Pancreas (tissue), 10 donors: ENCODE data around the gene KRABD2.

ENCODE experiments used
- ATAC-seq, 4 donors: fragments of 200-7000 bp; cut with Tn5 transposase; one replicate each; pipeline versions ENCODE4 v1.8.0 to v1.9.1; 2020; ENCODE audit warnings: mild to moderate bottlenecking in 4 of 4, moderate library complexity in 4 of 4
- DNase-seq, 6 donors: peaks; one replicate each; pipeline ENCODE4 v3.0.0-alpha.2; 2020
- FAIRE-seq: peaks from 2 replicates; lab custom pipeline; 2012; peaks lifted over from hg19 to GRCh38; lab: Jason Lieb, UNC
- H3K27ac ChIP-seq, 4 donors: fragments of 200-600 bp; sonication (generic); 1 replicate in 3 of 4; 2 replicates in 1 of 4; pipeline versions ENCODE4 v1.5.0 to v1.8.0; 2020
- H3K27me3 ChIP-seq, 4 donors: fragments of 200-600 bp; one replicate each; pipeline ENCODE4 v1.8.0; 2021
- H3K36me3 ChIP-seq, 3 donors: fragments of 200-600 bp; sonication (generic) in 1 of 3; one replicate each; pipeline versions ENCODE4 v1.5.0 to v1.8.0; 2020 to 2021
- H3K4me1 ChIP-seq, 3 donors: fragments of 200-600 bp; one replicate each; pipeline ENCODE4 v1.8.0; 2021
- H3K4me3 ChIP-seq, 4 donors: fragments of 200-600 bp; sonication (generic) in 2 of 4; one replicate each; pipeline versions ENCODE4 v1.5.0 to v1.8.0; 2020 to 2021
- H3K9me3 ChIP-seq, 4 donors: fragments of 200-600 bp; one replicate each; pipeline ENCODE4 v1.8.0; 2021
- CTCF ChIP-seq, 4 donors: fragments of 200-600 bp; sonication (generic) in 3 of 4; IDR thresholded peaks; one replicate each; pipeline versions ENCODE4 v1.5.0 to v1.8.0; 2021; ENCODE audit warnings: antibody characterized with exemption in 4 of 4
- WGBS, 2 donors: extraction: QIAGEN DNeasy Blood & Tissue Kit; methylation state at CpG; one replicate each; pipeline ENCODE4 v1.1.7; 2013; 5-methylcytosine and 5-hydroxymethylcytosine counted together
- intact Hi-C, 3 donors: fragments of 100-400 bp; cut with DNase I; formaldehyde crosslinking; loops; one replicate each; pipeline versions ENCODE4 v1.11.1 to v1.14.2; 2022
- donor health status: healthy with polysubstance abuse.
- donor health status: DM: no; HTN: no; CAD: no; lungs with moderate emphysema.
- donor health status: DM: no; HTN: no; CAD: no.
- donor health status: control.
- donor health status: control.
- donor health status: Bipolar disorder and iron deficiency.
- donor health status: DM: yes; HTN: yes; CAD: no.
- donor health status: DM: no; HTN: no; CAD: no.
- donor health status: DM: no; HTN: no; CAD: no.
- donor health status: DM: yes; HTN: yes; CAD: no.

Gene KRABD2

DNA sequence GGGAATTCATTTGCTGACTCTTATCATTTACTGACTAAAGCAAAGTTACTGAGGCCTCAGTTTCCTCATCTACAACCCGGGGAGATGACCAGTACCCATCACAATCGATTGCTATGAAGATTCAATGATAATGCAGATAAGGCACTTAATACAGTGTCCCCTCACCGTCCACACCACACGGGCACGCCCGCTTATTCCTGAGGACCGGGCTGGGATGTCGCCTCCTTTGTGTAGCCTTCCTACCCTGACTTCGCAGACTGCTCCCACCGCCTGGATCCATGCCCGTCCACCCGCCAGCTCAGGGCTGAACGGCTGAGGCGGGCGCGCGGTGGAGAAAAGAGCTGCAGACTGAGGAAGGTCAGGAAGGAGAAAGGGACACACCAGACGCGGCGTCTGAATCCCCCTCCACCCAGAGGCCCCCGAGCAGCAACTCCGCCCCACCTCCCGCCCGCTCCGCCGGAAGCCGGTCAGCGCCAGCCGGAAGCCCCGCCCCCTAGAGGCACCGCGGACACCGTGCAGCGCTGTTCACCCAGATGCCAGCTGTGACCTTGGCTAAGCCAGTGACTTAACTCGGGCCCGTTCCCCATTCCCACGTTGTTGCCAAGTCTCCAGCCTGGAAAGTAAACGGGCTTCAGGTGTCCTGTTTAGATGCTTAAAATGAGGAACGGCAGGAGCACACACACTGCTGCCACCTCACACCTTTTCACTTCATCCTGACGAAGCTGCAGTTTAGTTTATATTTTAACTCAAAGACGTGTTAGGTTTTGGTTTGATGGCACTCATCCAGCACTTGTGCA lies at the start of gene KRABD2:
TSS of gene KRABD2 (minus strand) at position 434 of the 797 bp plus-strand sequence.
- Histone ChIP-seq H3K4me1 (peaks cover 22 to 35% (median 26%) of the 10 kb centered on the region in 3 donors), H3K36me3 (peaks cover 2 to 42% (median 19%) of the 10 kb centered on the region in 3 donors), H3K27ac (peak within 1 kb of the TSS; percentile 60 to 83 (median 80)), H3K9me3 (no peaks in the 10 kb centered on the region), H3K4me3 (peak within 1 kb of the TSS; percentile 34 to 70 (median 54)), H3K27me3 (no peaks in the 10 kb centered on the region)
- FAIRE-seq (no peak), ATAC-seq (peak; percentile 97 to 99 (median 98)), DNase-seq (peak; percentile 96 to 98 (median 96))
- TF ChIP-seq CTCF (IDR thresholded peaks at IDR 0.05): peak in 3 of 4 donors; percentile 18 to 53 (median 31)
- intact Hi-C loops: no loop called here
- WGBS, 2 donors: 0% methylated on average over 41 of the region's 41 CpGs

DNA sequence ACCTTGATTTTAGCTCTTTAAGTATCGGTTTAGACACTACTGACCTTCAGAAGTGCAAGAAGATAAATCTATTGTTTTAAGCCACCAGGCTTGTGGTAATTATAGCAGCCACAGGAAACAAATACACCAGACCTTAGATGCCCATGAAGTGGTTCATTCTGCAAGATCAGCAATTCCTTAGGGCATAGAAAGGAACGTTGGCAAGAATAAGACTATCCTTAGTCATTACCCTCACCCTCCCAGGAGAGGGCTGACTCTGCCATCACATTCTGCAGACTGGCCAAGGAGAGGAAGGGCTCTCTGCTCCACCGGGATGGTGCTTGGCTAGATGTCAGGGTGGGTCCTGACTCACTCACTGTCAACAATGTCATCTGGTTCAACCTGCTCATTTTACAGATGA lies 45.1 kb upstream of the KRABD2 start:
- no peak for DNase-seq
- H3K4me3 ChIP-seq: no peak overlapping the region
- ATAC-seq: peak in 1 of 4 donors; percentile 13
- no peaks in the 10 kb centered on the region for H3K27me3 ChIP-seq
- 67 to 79% methylated on average over 3 of the region's 3 CpGs for WGBS, 2 donors
- no peaks in the 10 kb centered on the region for H3K9me3 ChIP-seq
- no peak for FAIRE-seq
- H3K36me3 ChIP-seq: no peaks in the 10 kb centered on the region
- no peak for TF ChIP-seq CTCF (IDR thresholded peaks at IDR 0.05)
- H3K4me1 ChIP-seq: peaks cover 0 to 15% (median 5%) of the 10 kb centered on the region in 3 donors
- H3K27ac ChIP-seq: no peak overlapping the region
- intact Hi-C loops: no loop called here

DNA sequence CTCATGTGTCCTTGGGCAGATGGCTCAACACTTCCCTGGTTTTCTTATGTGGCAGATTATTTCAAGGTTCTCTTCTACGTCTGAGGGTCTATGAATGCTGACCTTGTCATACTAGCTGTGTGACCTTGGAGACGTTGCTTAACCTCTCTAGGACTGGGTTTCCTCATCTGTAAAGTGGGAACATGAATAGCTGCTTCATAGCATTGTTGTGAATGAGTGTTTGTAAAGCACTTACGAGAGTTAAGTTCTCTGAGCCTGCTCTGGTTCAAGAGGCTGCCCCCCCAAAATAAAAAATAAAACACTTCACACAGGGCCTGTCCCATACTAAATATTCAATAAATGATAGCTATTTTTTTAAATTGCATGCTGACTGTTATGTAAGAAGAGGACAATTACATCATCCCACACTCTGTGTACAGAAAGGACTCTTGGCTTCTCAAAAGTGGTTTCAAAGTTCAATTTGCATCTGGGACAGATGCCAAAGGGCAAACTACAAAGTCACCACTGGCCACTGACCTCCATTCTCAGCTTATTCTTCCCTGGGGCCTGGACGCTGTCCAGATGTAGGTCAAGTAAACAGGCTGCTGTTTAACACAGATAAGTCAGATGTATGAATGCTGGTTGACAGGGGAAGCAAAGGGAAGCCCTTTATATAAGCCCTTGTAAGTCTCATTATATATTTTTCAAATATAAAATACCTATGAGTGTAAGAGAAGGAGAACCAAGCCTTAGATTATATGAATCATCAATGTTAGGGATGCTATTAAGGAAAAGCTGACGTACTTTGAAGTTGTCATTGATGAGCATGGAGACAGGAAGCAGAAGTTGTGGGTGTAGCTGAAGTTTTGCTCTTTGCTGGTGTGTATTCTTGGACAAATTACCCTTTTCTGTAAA lies 43.8 kb upstream of the KRABD2 start:
- peak; percentile 94 to 99 (median 98) for ATAC-seq
- H3K9me3 ChIP-seq: no peaks in the 10 kb centered on the region
- H3K27me3 ChIP-seq: no peaks in the 10 kb centered on the region
- no peaks in the 10 kb centered on the region for H3K36me3 ChIP-seq
- no peak for TF ChIP-seq CTCF (IDR thresholded peaks at IDR 0.05)
- DNase-seq: peak; percentile 69 to 92 (median 90)
- H3K4me1 ChIP-seq: peaks cover 0 to 15% (median 5%) of the 10 kb centered on the region in 3 donors
- H3K4me3 ChIP-seq: no peak overlapping the region
- peak; percentile 47 for FAIRE-seq
- peak overlapping the region in 3 of 4 donors; percentile 59 to 68 (median 65) for H3K27ac ChIP-seq
- WGBS, 2 donors: 5% methylated on average over 5 of the region's 5 CpGs
- intact Hi-C loops: no loop called here

- TF ChIP-seq CTCF (IDR thresholded peaks at IDR 0.05): no peak
- no peak for ATAC-seq
- H3K9me3 ChIP-seq: no peaks in the 10 kb centered on the region
- WGBS, 2 donors: 24 to 38% methylated on average over 1 of the region's 1 CpG
- no peaks in the 10 kb centered on the region for H3K27me3 ChIP-seq
- no peak overlapping the region for H3K4me3 ChIP-seq
- no peak for DNase-seq
- no peak for FAIRE-seq
- no peaks in the 10 kb centered on the region for H3K36me3 ChIP-seq
- H3K4me1 ChIP-seq: peaks cover 0 to 15% (median 5%) of the 10 kb centered on the region in 3 donors
- intact Hi-C loops: loop anchor here in 1 of 3 donors (10.0 kb wide), 1 partner anchor 325 kb away; the partner anchor contains the start of gene CCDC42
- no peak overlapping the region for H3K27ac ChIP-seq
Measured at GRCh38 chr17:8419305-8419704, 42.8 kb upstream of the KRABD2 start.
